Testis (tissue), 3 donors: ENCODE measurements around the gene WDHD1. TPM values are rescaled to one million over a fixed set of nuclear protein-coding genes. Genes with fewer than 3 reads are reported as not detected.

Experiments used
- DNase-seq: peaks from one replicate; pipeline ENCODE4 v3.0.0-alpha.2; 2019
- H3K27ac ChIP-seq, 2 donors: fragments of 200-600 bp; sonication (generic); one replicate each; pipeline ENCODE4 v1.5.1; 2019
- H3K27me3 ChIP-seq: fragments of 200-600 bp; sonication (generic); one replicate; pipeline ENCODE4 v1.5.1; 2019
- H3K36me3 ChIP-seq: fragments of 200-600 bp; sonication (generic); one replicate; pipeline ENCODE4 v1.5.1; 2017; ENCODE audit warnings: low read depth; ENCODE audit errors: missing control alignments
- H3K4me1 ChIP-seq: fragments of 200-600 bp; sonication (generic); one replicate; pipeline ENCODE4 v1.5.1; 2019
- H3K4me3 ChIP-seq, 2 donors: fragments of 200-600 bp; sonication (generic); one replicate each; pipeline ENCODE4 v1.5.1; 2017 to 2019
- H3K9me3 ChIP-seq: fragments of 200-600 bp; sonication (generic); one replicate; pipeline ENCODE4 v1.5.1; 2017
- CTCF ChIP-seq, 3 experiments: fragments of 450-650 bp in 2 of 3; fragments of 200-600 bp in 1 of 3; sonication (generic) in 1 of 3; IDR thresholded peaks; one replicate each; pipeline ENCODE4 v1.5.1; 2016 to 2019; ENCODE audit warnings: antibody characterized with exemption in 3 of 3, mild to moderate bottlenecking in 2 of 3, moderate library complexity in 1 of 3
- POLR2A ChIP-seq: fragments of 450-650 bp; IDR thresholded peaks from one replicate; pipeline ENCODE4 v1.6.1; 2017; ENCODE audit warnings: antibody characterized with exemption, mild to moderate bottlenecking, moderate library complexity
- WGBS, 2 donors: methylation state at CpG; one replicate each; pipeline ENCODE4 v1.1.5; 2018; 5-methylcytosine and 5-hydroxymethylcytosine counted together
- intact Hi-C: fragments of 100-400 bp; cut with DNase I; formaldehyde crosslinking; loops from one replicate; pipeline ENCODE4 v1.15.1; 2023; ENCODE audit warnings: low total_unique reads
- polyA plus RNA-seq: library from polyadenylated mRNA; stranded (reverse); fragments of 350-450 nt; fragmentation: Illumina TruSeq; extraction: RNeasy Lipid Tissue Mini Kit (QIAGEN cat#74804); gene quantifications from one replicate; pipeline ENCODE4 v1.2.3, GENCODE V29; 2014; ENCODE audit warnings: low read depth, low replicate concordance; ENCODE audit not compliant: insufficient read depth
- total RNA-seq, 2 donors: library from RNA; depleted of rRNA; stranded (reverse); fragments of >200 nt; gene quantifications; one replicate each; pipeline ENCODE4 v1.2.3, GENCODE V29; 2016

The WDHD1 gene
- total and polyA plus RNA-seq, 3 donors from 2014 or later: 5.2 to 10.4 (median 9.0) TPM

- H3K27ac ChIP-seq: peak overlapping the region; percentile 97 to 100
- intact Hi-C loops: no loop called here
- peak overlapping the region in 1 of 2 donors; percentile 81 for H3K4me3 ChIP-seq
- H3K9me3 ChIP-seq: no peaks in the 10 kb centered on the region
- H3K27me3 ChIP-seq: no peaks in the 10 kb centered on the region
- H3K4me1 ChIP-seq: peaks cover 36% of the 10 kb centered on the region
- no peaks in the 10 kb centered on the region for H3K36me3 ChIP-seq
- no peak for DNase-seq
- no peak for TF ChIP-seq CTCF (IDR thresholded peaks at IDR 0.05)
- WGBS, 2 donors: 41 to 43% methylated on average over 6 of the region's 6 CpGs
These were observed 26.1 kb upstream of the WDHD1 start for GRCh38 chr14:55053018-55053417.

GRCh38 chr14:55052269-55052930 is 25.5 kb upstream of the WDHD1 start:
- Histone ChIP-seq H3K4me1 (peaks cover 36% of the 10 kb centered on the region), H3K9me3 (no peaks in the 10 kb centered on the region), H3K36me3 (no peaks in the 10 kb centered on the region), H3K27me3 (no peaks in the 10 kb centered on the region), H3K4me3 (peak overlapping the region; percentile 81 to 99), H3K27ac (peak overlapping the region; percentile 97 to 100)
- 2 to 4% methylated on average over 14 of the region's 14 CpGs for WGBS, 2 donors
- DNase-seq: no peak
- no peak for TF ChIP-seq CTCF (IDR thresholded peaks at IDR 0.05)
- no peak for TF ChIP-seq POLR2A
- intact Hi-C loops: no loop called here

GRCh38 chr14:55051423-55052268 is 24.7 kb upstream of the WDHD1 start, which contains the start of gene MAPK1IP1L:
Gene MAPK1IP1L (plus strand): TSS chr14:55051647. CDS start chr14:55061684, 10,037 bp downstream.
- Histone ChIP-seq H3K4me3 (peak within 1 kb of the TSS; percentile 81 to 99), H3K27me3 (no peaks in the 10 kb centered on the region), H3K27ac (peak within 1 kb of the TSS; percentile 97 to 100), H3K36me3 (no peaks in the 10 kb centered on the region), H3K9me3 (no peaks in the 10 kb centered on the region), H3K4me1 (peaks cover 36% of the 10 kb centered on the region)
- TF ChIP-seq POLR2A (peak; percentile 85), CTCF (IDR thresholded peaks at IDR 0.05) (peak; percentile 100)
- DNase-seq: peak; percentile 89
- 0% methylated on average over 36 to 94 of the region's 98 CpGs for WGBS, 2 donors
- intact Hi-C loops: no loop called here

- 0 to 1% methylated on average over 10 of the region's 10 CpGs for WGBS, 2 donors
- intact Hi-C loops: no loop called here
- Histone ChIP-seq H3K27me3 (no peaks in the 10 kb centered on the region), H3K36me3 (no peaks in the 10 kb centered on the region), H3K4me1 (peaks cover 30% of the 10 kb centered on the region), H3K4me3 (peak overlapping the region; percentile 81 to 99), H3K9me3 (no peaks in the 10 kb centered on the region), H3K27ac (peak overlapping the region; percentile 97 to 100)
- no peak for DNase-seq
- TF ChIP-seq POLR2A: no peak
- TF ChIP-seq CTCF (IDR thresholded peaks at IDR 0.05): no peak
These were observed 24.2 kb upstream of the WDHD1 start for GRCh38 chr14:55051165-55051422.
